ENCODE data around the gene CBLL1. TPM values are rescaled to one million over a fixed set of nuclear protein-coding genes. Genes with fewer than 3 reads are reported as not detected.

CBLL1 gene
- total and polyA plus RNA-seq, 2 experiments from 2014 or later = 31.1 to 67.4 TPM

DNA sequence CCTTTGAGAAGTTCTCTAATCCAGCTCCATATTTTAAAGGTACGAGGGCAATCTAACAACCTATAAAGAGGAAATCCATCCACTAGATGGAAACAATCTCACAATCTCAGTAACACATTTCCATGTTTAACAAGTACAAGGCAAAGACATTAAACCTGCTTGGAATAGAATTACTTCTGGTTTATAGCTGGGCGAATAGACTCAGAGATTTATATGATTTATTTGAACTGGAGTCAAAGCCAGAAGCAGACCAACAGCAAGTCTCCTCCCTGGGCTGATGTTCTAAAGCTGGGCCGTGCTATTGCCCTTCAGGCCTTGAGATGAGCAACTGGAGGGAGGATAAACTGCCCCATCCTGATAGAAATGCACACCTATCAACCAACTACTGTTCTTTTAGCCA is 33.8 kb downstream of the CBLL1 start (continued):
- no peak for TF ChIP-seq ZNF331 (CRISPR knock-in tag; IDR thresholded peaks at IDR 0.05; ENCODE audit: low read depth)

DNA sequence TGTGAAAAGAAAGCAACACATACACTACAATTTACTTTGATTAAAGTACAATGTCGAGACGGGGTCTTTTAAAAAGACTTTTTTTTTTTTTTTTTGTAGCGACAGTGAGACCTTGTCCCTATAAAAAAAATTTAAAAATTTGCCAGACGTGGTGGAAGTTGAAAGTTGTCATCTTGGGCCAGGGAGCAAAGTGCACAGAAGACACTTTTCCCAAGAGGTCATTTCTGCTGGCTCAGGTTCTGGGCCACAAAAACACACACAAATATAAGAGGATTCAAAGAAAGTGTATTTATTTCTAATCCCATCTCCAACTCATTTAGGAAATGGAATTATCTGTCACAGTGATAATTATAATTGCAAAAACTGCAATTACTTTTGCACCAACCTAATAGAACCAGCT is 34.3 kb downstream of the CBLL1 start:
- no peak overlapping the region for H3K4me2 ChIP-seq
- no peaks in the 10 kb centered on the region for H3K79me2 ChIP-seq (replicated peaks; ENCODE audit: insufficient read depth)
- no peaks in the 10 kb centered on the region for H3F3A ChIP-seq (replicated peaks; ENCODE audit: low read depth)
- no peak overlapping the region for H3K27ac ChIP-seq (ENCODE audit: low read depth)
- no peaks in the 10 kb centered on the region for H3K27me3 ChIP-seq (ENCODE audit: insufficient read depth)
- H3K27ac Mint-ChIP-seq = no peak overlapping the region
- DNase-seq (ENCODE audit: low spot score) (no peak), ATAC-seq (no peak)
- TF ChIP-seq ZNF331 (CRISPR knock-in tag; IDR thresholded peaks at IDR 0.05; ENCODE audit: low read depth) = no peak
- TF ChIP-seq NANOG (IDR thresholded peaks at IDR 0.05; ENCODE audit: borderline replicate concordance) = no peak
- no peak for TF ChIP-seq EZH2 (IDR thresholded peaks at IDR 0.05; ENCODE audit: low read depth, unreplicated experiment)
- no peak for TF ChIP-seq CREB1 (CRISPR knock-in tag; IDR thresholded peaks at IDR 0.05; ENCODE audit: low read depth)
- no peak for TF ChIP-seq JUNB (IDR thresholded peaks at IDR 0.05; ENCODE audit: unreplicated experiment)
- TF ChIP-seq ZNF114 (CRISPR knock-in tag; IDR thresholded peaks at IDR 0.05) = no peak
- TF ChIP-seq, protein P1, sequence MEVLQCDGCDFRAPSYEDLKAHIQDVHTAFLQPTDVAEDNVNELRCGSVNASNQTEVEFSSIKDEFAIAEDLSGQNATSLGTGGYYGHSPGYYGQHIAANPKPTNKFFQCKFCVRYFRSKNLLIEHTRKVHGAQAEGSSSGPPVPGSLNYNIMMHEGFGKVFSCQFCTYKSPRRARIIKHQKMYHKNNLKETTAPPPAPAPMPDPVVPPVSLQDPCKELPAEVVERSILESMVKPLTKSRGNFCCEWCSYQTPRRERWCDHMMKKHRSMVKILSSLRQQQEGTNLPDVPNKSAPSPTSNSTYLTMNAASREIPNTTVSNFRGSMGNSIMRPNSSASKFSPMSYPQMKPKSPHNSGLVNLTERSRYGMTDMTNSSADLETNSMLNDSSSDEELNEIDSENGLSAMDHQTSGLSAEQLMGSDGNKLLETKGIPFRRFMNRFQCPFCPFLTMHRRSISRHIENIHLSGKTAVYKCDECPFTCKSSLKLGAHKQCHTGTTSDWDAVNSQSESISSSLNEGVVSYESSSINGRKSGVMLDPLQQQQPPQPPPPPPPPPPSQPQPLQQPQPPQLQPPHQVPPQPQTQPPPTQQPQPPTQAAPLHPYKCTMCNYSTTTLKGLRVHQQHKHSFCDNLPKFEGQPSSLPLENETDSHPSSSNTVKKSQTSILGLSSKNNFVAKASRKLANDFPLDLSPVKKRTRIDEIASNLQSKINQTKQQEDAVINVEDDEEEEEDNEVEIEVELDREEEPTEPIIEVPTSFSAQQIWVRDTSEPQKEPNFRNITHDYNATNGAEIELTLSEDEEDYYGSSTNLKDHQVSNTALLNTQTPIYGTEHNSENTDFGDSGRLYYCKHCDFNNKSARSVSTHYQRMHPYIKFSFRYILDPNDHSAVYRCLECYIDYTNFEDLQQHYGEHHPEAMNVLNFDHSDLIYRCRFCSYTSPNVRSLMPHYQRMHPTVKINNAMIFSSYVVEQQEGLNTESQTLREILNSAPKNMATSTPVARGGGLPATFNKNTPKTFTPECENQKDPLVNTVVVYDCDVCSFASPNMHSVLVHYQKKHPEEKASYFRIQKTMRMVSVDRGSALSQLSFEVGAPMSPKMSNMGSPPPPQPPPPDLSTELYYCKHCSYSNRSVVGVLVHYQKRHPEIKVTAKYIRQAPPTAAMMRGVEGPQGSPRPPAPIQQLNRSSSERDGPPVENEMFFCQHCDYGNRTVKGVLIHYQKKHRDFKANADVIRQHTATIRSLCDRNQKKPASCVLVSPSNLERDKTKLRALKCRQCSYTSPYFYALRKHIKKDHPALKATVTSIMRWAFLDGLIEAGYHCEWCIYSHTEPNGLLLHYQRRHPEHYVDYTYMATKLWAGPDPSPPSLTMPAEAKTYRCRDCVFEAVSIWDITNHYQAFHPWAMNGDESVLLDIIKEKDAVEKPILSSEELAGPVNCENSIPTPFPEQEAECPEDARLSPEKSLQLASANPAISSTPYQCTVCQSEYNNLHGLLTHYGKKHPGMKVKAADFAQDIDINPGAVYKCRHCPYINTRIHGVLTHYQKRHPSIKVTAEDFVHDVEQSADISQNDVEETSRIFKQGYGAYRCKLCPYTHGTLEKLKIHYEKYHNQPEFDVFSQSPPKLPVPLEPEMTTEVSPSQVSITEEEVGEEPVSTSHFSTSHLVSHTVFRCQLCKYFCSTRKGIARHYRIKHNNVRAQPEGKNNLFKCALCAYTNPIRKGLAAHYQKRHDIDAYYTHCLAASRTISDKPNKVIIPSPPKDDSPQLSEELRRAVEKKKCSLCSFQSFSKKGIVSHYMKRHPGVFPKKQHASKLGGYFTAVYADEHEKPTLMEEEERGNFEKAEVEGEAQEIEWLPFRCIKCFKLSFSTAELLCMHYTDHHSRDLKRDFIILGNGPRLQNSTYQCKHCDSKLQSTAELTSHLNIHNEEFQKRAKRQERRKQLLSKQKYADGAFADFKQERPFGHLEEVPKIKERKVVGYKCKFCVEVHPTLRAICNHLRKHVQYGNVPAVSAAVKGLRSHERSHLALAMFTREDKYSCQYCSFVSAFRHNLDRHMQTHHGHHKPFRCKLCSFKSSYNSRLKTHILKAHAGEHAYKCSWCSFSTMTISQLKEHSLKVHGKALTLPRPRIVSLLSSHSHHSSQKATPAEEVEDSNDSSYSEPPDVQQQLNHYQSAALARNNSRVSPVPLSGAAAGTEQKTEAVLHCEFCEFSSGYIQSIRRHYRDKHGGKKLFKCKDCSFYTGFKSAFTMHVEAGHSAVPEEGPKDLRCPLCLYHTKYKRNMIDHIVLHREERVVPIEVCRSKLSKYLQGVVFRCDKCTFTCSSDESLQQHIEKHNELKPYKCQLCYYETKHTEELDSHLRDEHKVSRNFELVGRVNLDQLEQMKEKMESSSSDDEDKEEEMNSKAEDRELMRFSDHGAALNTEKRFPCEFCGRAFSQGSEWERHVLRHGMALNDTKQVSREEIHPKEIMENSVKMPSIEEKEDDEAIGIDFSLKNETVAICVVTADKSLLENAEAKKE (CRISPR knock-in tag; IDR thresholded peaks at IDR 0.05) = no peak
- TF ChIP-seq EZH2phosphoT487 (IDR thresholded peaks at IDR 0.05; ENCODE audit: unreplicated experiment) = no peak
- TF ChIP-seq POLR2AphosphoS5 (IDR thresholded peaks at IDR 0.05; ENCODE audit: low read depth) = no peak
- TF ChIP-seq, protein P2, sequence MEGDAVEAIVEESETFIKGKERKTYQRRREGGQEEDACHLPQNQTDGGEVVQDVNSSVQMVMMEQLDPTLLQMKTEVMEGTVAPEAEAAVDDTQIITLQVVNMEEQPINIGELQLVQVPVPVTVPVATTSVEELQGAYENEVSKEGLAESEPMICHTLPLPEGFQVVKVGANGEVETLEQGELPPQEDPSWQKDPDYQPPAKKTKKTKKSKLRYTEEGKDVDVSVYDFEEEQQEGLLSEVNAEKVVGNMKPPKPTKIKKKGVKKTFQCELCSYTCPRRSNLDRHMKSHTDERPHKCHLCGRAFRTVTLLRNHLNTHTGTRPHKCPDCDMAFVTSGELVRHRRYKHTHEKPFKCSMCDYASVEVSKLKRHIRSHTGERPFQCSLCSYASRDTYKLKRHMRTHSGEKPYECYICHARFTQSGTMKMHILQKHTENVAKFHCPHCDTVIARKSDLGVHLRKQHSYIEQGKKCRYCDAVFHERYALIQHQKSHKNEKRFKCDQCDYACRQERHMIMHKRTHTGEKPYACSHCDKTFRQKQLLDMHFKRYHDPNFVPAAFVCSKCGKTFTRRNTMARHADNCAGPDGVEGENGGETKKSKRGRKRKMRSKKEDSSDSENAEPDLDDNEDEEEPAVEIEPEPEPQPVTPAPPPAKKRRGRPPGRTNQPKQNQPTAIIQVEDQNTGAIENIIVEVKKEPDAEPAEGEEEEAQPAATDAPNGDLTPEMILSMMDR (conservative IDR thresholded peaks at IDR 0.05; ENCODE audit: low read depth in 2 of 2) = no peak
- TF ChIP-seq, protein P3, sequence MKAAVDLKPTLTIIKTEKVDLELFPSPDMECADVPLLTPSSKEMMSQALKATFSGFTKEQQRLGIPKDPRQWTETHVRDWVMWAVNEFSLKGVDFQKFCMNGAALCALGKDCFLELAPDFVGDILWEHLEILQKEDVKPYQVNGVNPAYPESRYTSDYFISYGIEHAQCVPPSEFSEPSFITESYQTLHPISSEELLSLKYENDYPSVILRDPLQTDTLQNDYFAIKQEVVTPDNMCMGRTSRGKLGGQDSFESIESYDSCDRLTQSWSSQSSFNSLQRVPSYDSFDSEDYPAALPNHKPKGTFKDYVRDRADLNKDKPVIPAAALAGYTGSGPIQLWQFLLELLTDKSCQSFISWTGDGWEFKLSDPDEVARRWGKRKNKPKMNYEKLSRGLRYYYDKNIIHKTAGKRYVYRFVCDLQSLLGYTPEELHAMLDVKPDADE (IDR thresholded peaks at IDR 0.05) = no peak
- no peak for TF ChIP-seq STAT1 (IDR thresholded peaks at IDR 0.05; ENCODE audit: unreplicated experiment)
- TF ChIP-seq, protein P4, sequence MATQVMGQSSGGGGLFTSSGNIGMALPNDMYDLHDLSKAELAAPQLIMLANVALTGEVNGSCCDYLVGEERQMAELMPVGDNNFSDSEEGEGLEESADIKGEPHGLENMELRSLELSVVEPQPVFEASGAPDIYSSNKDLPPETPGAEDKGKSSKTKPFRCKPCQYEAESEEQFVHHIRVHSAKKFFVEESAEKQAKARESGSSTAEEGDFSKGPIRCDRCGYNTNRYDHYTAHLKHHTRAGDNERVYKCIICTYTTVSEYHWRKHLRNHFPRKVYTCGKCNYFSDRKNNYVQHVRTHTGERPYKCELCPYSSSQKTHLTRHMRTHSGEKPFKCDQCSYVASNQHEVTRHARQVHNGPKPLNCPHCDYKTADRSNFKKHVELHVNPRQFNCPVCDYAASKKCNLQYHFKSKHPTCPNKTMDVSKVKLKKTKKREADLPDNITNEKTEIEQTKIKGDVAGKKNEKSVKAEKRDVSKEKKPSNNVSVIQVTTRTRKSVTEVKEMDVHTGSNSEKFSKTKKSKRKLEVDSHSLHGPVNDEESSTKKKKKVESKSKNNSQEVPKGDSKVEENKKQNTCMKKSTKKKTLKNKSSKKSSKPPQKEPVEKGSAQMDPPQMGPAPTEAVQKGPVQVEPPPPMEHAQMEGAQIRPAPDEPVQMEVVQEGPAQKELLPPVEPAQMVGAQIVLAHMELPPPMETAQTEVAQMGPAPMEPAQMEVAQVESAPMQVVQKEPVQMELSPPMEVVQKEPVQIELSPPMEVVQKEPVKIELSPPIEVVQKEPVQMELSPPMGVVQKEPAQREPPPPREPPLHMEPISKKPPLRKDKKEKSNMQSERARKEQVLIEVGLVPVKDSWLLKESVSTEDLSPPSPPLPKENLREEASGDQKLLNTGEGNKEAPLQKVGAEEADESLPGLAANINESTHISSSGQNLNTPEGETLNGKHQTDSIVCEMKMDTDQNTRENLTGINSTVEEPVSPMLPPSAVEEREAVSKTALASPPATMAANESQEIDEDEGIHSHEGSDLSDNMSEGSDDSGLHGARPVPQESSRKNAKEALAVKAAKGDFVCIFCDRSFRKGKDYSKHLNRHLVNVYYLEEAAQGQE (IDR thresholded peaks at IDR 0.05; ENCODE audit: unreplicated experiment) = no peak
- H3K36me3 Mint-ChIP-seq (ENCODE audit: low read depth) = no peaks in the 10 kb centered on the region
- H4K20me1 ChIP-seq (replicated peaks; ENCODE audit: insufficient read depth) = no peaks in the 10 kb centered on the region
- H3K9me2 ChIP-seq (ENCODE audit: insufficient read depth) = no peaks in the 10 kb centered on the region
- H3K36me3 ChIP-seq (ENCODE audit: insufficient read depth) = no peaks in the 10 kb centered on the region
- H3K4me1 ChIP-seq (ENCODE audit: insufficient read depth) = no peaks in the 10 kb centered on the region; the same call in 1 of the 2 replicates
- no peaks in the 10 kb centered on the region; the same call in 2 of the 3 replicates for H3K9me3 Mint-ChIP-seq
- H3K4me1 Mint-ChIP-seq = peaks cover 5% of the 10 kb centered on the region; the same call in 1 of the 3 replicates
- H2AFZ ChIP-seq = no peak overlapping the region
- no peak overlapping the region for H3K4me3 ChIP-seq
- no peak overlapping the region for H3K4me3 Mint-ChIP-seq
- H3K27me3 Mint-ChIP-seq (ENCODE audit: insufficient read depth, low read depth, poor library complexity) = peaks cover 2% of the 10 kb centered on the region

Measured in GM23338 (cell line).